T-helper 1 cell treated with Interleukin-12 subunit alpha and Interleukin-12 subunit beta and Interleukin-4 antibody, amounts not matched to agents 30 μg/mL and 1 μg/mL, for 36 hours (primary cell): ENCODE data around the gene PPBP.
"Not testable (repeated sequence)": the region's sequence is repeated elsewhere in the genome, so short reads cannot be mapped to it uniquely, and the experiment has no call there.

Experiments used
- H3K27ac Mint-ChIP-seq: one replicate; pipeline ENCODE4 v1.8.0; 2021; ENCODE audit warnings: mild to moderate bottlenecking, mixed read lengths
- H3K27me3 Mint-ChIP-seq: one replicate; pipeline ENCODE4 v1.8.0; 2021; ENCODE audit warnings: low read depth, mixed read lengths
- H3K36me3 Mint-ChIP-seq: one replicate; pipeline ENCODE4 v1.8.0; 2021; ENCODE audit warnings: low read depth, mixed read lengths
- H3K4me1 Mint-ChIP-seq: one replicate; pipeline ENCODE4 v1.8.0; 2021; ENCODE audit warnings: low read depth, mixed read lengths
- H3K4me3 Mint-ChIP-seq: one replicate; pipeline ENCODE4 v1.8.0; 2021; ENCODE audit warnings: mild to moderate bottlenecking, moderate library complexity, mixed read lengths
- H3K9me3 Mint-ChIP-seq: one replicate; pipeline ENCODE4 v1.8.0; 2021; ENCODE audit warnings: mixed read lengths

PPBP gene

GRCh38 chr4:73981175-73981574 lies 6.8 kb downstream of the PPBP start:
- not testable (repeated sequence) for H3K27me3 Mint-ChIP-seq, H3K4me1 Mint-ChIP-seq, H3K36me3 Mint-ChIP-seq, H3K27ac Mint-ChIP-seq, H3K9me3 Mint-ChIP-seq, H3K4me3 Mint-ChIP-seq

GRCh38 chr4:73979407-73979957 lies 8.5 kb downstream of the PPBP start:
- Mint-ChIP-seq H3K27ac (no peak overlapping the region), H3K9me3 (no peaks in the 10 kb centered on the region), H3K36me3 (no peaks in the 10 kb centered on the region), H3K4me3 (no peak overlapping the region), H3K4me1 (no peaks in the 10 kb centered on the region), H3K27me3 (no peaks in the 10 kb centered on the region)

GRCh38 chr4:73978886-73979285 lies 9.1 kb downstream of the PPBP start:
- H3K27me3 Mint-ChIP-seq, result no peaks in the 10 kb centered on the region

GRCh38 chr4:73976716-73977115 lies 11.3 kb downstream of the PPBP start:
- Mint-ChIP-seq H3K9me3 (peaks cover 3% of the 10 kb centered on the region), H3K27ac (no peak overlapping the region), H3K36me3 (no peaks in the 10 kb centered on the region), H3K27me3 (no peaks in the 10 kb centered on the region), H3K4me3 (no peak overlapping the region), H3K4me1 (no peaks in the 10 kb centered on the region)

More at GRCh38 chr4:73978886-73979285, 9.1 kb downstream of the PPBP start:
- Mint-ChIP-seq H3K36me3 (no peaks in the 10 kb centered on the region), H3K4me3 (no peak overlapping the region), H3K27ac (no peak overlapping the region), H3K9me3 (no peaks in the 10 kb centered on the region), H3K4me1 (no peaks in the 10 kb centered on the region)

- Mint-ChIP-seq H3K4me3 (no peak overlapping the region), H3K36me3 (no peaks in the 10 kb centered on the region), H3K9me3 (peaks cover 4% of the 10 kb centered on the region), H3K27me3 (no peaks in the 10 kb centered on the region), H3K4me1 (no peaks in the 10 kb centered on the region), H3K27ac (no peak overlapping the region)
Observed at GRCh38 chr4:73976217-73976616, 11.8 kb downstream of the PPBP start.

- no peaks in the 10 kb centered on the region for H3K27me3 Mint-ChIP-seq
- H3K4me1 Mint-ChIP-seq, result no peaks in the 10 kb centered on the region
- H3K36me3 Mint-ChIP-seq, result no peaks in the 10 kb centered on the region
- no peak overlapping the region for H3K27ac Mint-ChIP-seq
- peaks cover 17% of the 10 kb centered on the region for H3K9me3 Mint-ChIP-seq
- no peak overlapping the region for H3K4me3 Mint-ChIP-seq
Observed at GRCh38 chr4:73974352-73974751, 13.6 kb downstream of the PPBP start.

- Mint-ChIP-seq H3K27me3 (no peaks in the 10 kb centered on the region), H3K4me3 (no peak overlapping the region), H3K36me3 (no peaks in the 10 kb centered on the region), H3K27ac (no peak overlapping the region), H3K9me3 (peaks cover 17% of the 10 kb centered on the region), H3K4me1 (no peaks in the 10 kb centered on the region)
Observed at GRCh38 chr4:73970945-73971344, 17.0 kb downstream of the PPBP start.

- H3K27me3 Mint-ChIP-seq, result no peaks in the 10 kb centered on the region
- H3K4me1 Mint-ChIP-seq, result no peaks in the 10 kb centered on the region
- peaks cover 17% of the 10 kb centered on the region for H3K9me3 Mint-ChIP-seq
- H3K27ac Mint-ChIP-seq, result no peak overlapping the region
- no peak overlapping the region for H3K4me3 Mint-ChIP-seq
- no peaks in the 10 kb centered on the region for H3K36me3 Mint-ChIP-seq
Observed at GRCh38 chr4:73970011-73970410, 18.0 kb downstream of the PPBP start.

- Mint-ChIP-seq H3K4me3 (no peak overlapping the region), H3K4me1 (no peaks in the 10 kb centered on the region), H3K27ac (no peak overlapping the region), H3K36me3 (no peaks in the 10 kb centered on the region), H3K27me3 (no peaks in the 10 kb centered on the region), H3K9me3 (peaks cover 17% of the 10 kb centered on the region)
Observed at GRCh38 chr4:73967866-73968265, 20.1 kb downstream of the PPBP start.

GRCh38 chr4:73964862-73965611 lies 23.0 kb downstream of the PPBP start:
- H3K27ac Mint-ChIP-seq, result no peak overlapping the region
- H3K4me3 Mint-ChIP-seq, result no peak overlapping the region
- H3K36me3 Mint-ChIP-seq, result no peaks in the 10 kb centered on the region
- no peaks in the 10 kb centered on the region for H3K4me1 Mint-ChIP-seq
- peaks cover 14% of the 10 kb centered on the region for H3K9me3 Mint-ChIP-seq
- H3K27me3 Mint-ChIP-seq, result no peaks in the 10 kb centered on the region

GRCh38 chr4:73962724-73963123 lies 25.3 kb downstream of the PPBP start:
- peaks cover 11% of the 10 kb centered on the region for H3K9me3 Mint-ChIP-seq
- no peaks in the 10 kb centered on the region for H3K36me3 Mint-ChIP-seq
- H3K4me3 Mint-ChIP-seq, result no peak overlapping the region
- no peaks in the 10 kb centered on the region for H3K4me1 Mint-ChIP-seq
- no peak overlapping the region for H3K27ac Mint-ChIP-seq
- no peaks in the 10 kb centered on the region for H3K27me3 Mint-ChIP-seq

GRCh38 chr4:73959041-73959440 lies 28.9 kb downstream of the PPBP start:
- not testable (repeated sequence) for H3K4me3 Mint-ChIP-seq, H3K27ac Mint-ChIP-seq, H3K4me1 Mint-ChIP-seq, H3K36me3 Mint-ChIP-seq, H3K27me3 Mint-ChIP-seq
- peaks cover 11% of the 10 kb centered on the region for H3K9me3 Mint-ChIP-seq

- Mint-ChIP-seq H3K27me3 (no peaks in the 10 kb centered on the region), H3K4me3 (no peak overlapping the region), H3K36me3 (no peaks in the 10 kb centered on the region), H3K4me1 (no peaks in the 10 kb centered on the region), H3K27ac (no peak overlapping the region), H3K9me3 (no peaks in the 10 kb centered on the region)
Observed at GRCh38 chr4:73952352-73952751, 35.6 kb downstream of the PPBP start.

GRCh38 chr4:73950376-73950920 lies 37.5 kb downstream of the PPBP start:
- not testable (repeated sequence) for H3K27me3 Mint-ChIP-seq, H3K4me1 Mint-ChIP-seq, H3K9me3 Mint-ChIP-seq, H3K36me3 Mint-ChIP-seq, H3K4me3 Mint-ChIP-seq, H3K27ac Mint-ChIP-seq

- Mint-ChIP-seq H3K27ac (no peak overlapping the region), H3K4me1 (no peaks in the 10 kb centered on the region), H3K27me3 (peaks cover 14% of the 10 kb centered on the region), H3K4me3 (no peak overlapping the region), H3K9me3 (no peaks in the 10 kb centered on the region), H3K36me3 (no peaks in the 10 kb centered on the region)
Observed at GRCh38 chr4:73948990-73949706, 38.8 kb downstream of the PPBP start.
